ENCODE measurements around the gene OR2T35. TPM values are rescaled to one million over a fixed set of nuclear protein-coding genes. Genes with fewer than 3 reads are reported as not detected.

OR2T35 gene
- total and polyA plus RNA-seq, 2 experiments from 2014 or later = not detected

DNA sequence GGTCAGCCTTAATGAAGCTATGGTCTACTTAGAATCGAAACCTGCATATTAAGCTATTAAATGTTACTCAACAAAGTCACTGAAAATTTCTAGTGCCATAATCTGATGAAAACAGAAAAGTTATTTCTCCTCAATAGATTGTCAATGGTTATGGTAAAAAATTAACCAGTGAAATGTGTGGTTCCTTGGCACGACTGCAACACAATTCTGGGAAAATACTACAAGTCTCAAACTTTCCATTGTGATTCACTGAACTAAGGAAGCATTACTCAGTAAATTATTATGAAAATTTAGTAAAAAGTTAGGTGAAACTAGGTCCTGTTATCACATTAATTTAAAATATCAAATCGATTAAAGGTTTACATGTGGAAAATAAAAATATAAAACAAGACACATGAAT is 34.8 kb downstream of the OR2T35 start:
- H3K4me2 ChIP-seq = no peak overlapping the region
- H3K27ac ChIP-seq = no peak overlapping the region
- no peaks in the 10 kb centered on the region for H3K27me3 ChIP-seq
- no peaks in the 10 kb centered on the region for H3K79me2 ChIP-seq
- no peak overlapping the region for H3K4me3 ChIP-seq
- H3K9me2 ChIP-seq (replicated peaks; ENCODE audit: insufficient read depth) = no peaks in the 10 kb centered on the region
- H4K20me1 ChIP-seq (ENCODE audit: insufficient read depth, poor library complexity, severe bottlenecking) = no peaks in the 10 kb centered on the region
- WGBS (ENCODE audit: low lambda C conversion rate, missing lambda C conversion rate) = 43% methylated on average over 3 of the region's 3 CpGs
- H2AFZ ChIP-seq = no peak overlapping the region
- H3K4me1 ChIP-seq (ENCODE audit: insufficient read depth) = no peaks in the 10 kb centered on the region
- TF ChIP-seq, protein P1, sequence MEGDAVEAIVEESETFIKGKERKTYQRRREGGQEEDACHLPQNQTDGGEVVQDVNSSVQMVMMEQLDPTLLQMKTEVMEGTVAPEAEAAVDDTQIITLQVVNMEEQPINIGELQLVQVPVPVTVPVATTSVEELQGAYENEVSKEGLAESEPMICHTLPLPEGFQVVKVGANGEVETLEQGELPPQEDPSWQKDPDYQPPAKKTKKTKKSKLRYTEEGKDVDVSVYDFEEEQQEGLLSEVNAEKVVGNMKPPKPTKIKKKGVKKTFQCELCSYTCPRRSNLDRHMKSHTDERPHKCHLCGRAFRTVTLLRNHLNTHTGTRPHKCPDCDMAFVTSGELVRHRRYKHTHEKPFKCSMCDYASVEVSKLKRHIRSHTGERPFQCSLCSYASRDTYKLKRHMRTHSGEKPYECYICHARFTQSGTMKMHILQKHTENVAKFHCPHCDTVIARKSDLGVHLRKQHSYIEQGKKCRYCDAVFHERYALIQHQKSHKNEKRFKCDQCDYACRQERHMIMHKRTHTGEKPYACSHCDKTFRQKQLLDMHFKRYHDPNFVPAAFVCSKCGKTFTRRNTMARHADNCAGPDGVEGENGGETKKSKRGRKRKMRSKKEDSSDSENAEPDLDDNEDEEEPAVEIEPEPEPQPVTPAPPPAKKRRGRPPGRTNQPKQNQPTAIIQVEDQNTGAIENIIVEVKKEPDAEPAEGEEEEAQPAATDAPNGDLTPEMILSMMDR (IDR thresholded peaks at IDR 0.05; ENCODE audit: poor library complexity) = no peak
- TF ChIP-seq EZH2 (IDR thresholded peaks at IDR 0.05; ENCODE audit: borderline replicate concordance) = no peak
- TF ChIP-seq EZH2phosphoT487 (IDR thresholded peaks at IDR 0.05; ENCODE audit: low read depth, severe bottlenecking, unreplicated experiment) = no peak
- H3K9me3 ChIP-seq (ENCODE audit: low read depth) = no peaks in the 10 kb centered on the region
- no peaks in the 10 kb centered on the region for H3K36me3 ChIP-seq (replicated peaks; ENCODE audit: insufficient read depth, low read depth)
- DNase-seq (ENCODE audit: low spot score) = no peak

DNA sequence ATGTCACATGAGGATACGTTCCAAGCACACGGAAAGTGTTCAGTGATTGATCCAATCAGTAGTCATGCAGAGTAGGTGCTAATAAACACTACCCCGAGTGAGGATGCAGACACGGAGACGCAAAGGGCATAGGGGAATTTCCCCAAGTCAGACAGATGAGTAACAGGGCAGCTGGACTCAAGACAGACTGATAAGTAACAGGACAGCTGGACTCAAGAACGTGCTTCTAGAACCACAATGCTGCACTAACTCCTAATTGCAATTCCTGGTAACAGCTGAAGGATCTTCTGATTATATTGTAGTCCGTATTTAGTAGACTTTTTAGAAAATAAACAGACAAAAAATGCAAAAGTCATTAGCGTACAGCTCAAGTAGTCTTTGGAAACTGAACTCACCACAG is 45.7 kb downstream of the OR2T35 start:
- Histone ChIP-seq H4K20me1 (ENCODE audit: insufficient read depth, poor library complexity, severe bottlenecking) (no peaks in the 10 kb centered on the region), H3K9me3 (ENCODE audit: low read depth) (no peaks in the 10 kb centered on the region), H3K4me1 (ENCODE audit: insufficient read depth) (no peaks in the 10 kb centered on the region), H3K36me3 (replicated peaks; ENCODE audit: insufficient read depth, low read depth) (no peaks in the 10 kb centered on the region), H3K4me2 (no peak overlapping the region), H2AFZ (no peak overlapping the region), H3K27ac (no peak overlapping the region), H3K79me2 (no peaks in the 10 kb centered on the region), H3K9me2 (replicated peaks; ENCODE audit: insufficient read depth) (no peaks in the 10 kb centered on the region), H3K4me3 (no peak overlapping the region), H3K27me3 (no peaks in the 10 kb centered on the region)
- no peak for DNase-seq (ENCODE audit: low spot score)
- WGBS (ENCODE audit: low lambda C conversion rate, missing lambda C conversion rate) = 67% methylated on average over 8 of the region's 8 CpGs
- TF ChIP-seq EZH2phosphoT487 (IDR thresholded peaks at IDR 0.05; ENCODE audit: low read depth, severe bottlenecking, unreplicated experiment) (no peak), EZH2 (IDR thresholded peaks at IDR 0.05; ENCODE audit: borderline replicate concordance) (no peak)
- TF ChIP-seq, protein P1 (IDR thresholded peaks at IDR 0.05; ENCODE audit: poor library complexity) = no peak

DNA sequence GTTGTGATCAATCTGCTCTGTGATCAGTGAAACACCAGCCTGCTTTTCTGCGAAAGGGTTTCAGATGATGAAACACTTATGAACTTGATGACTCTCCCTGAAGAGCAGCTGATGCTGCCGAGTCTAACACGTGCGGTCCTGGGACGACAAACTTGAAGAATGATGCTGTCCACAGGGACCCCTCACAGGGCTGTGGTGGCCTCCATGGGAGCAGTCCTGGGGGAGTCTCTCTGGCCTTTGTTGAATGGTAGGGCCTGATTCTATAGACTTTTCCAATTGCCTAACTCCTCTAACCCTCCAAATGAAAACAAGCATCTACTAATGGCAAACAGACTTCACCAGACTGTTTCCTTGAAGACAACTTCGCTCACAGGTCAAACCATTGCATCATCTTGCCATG is 47.5 kb downstream of the OR2T35 start, which contains the start of gene OR2T10:
OR2T10 (minus strand) TSS at position 112 of the 400 bp plus-strand sequence. CDS start 3,932 bp downstream, outside the sequence.
- Histone ChIP-seq H2AFZ (no peak within 1 kb of the TSS), H3K27ac (no peak within 1 kb of the TSS), H3K4me1 (ENCODE audit: insufficient read depth) (no peaks in the 10 kb centered on the region), H4K20me1 (ENCODE audit: insufficient read depth, poor library complexity, severe bottlenecking) (no peaks in the 10 kb centered on the region), H3K9me2 (replicated peaks; ENCODE audit: insufficient read depth) (no peaks in the 10 kb centered on the region), H3K79me2 (no peaks in the 10 kb centered on the region), H3K27me3 (no peaks in the 10 kb centered on the region), H3K9me3 (ENCODE audit: low read depth) (peaks cover under 1% of the 10 kb centered on the region), H3K36me3 (replicated peaks; ENCODE audit: insufficient read depth, low read depth) (no peaks in the 10 kb centered on the region), H3K4me2 (no peak within 1 kb of the TSS), H3K4me3 (no peak within 1 kb of the TSS)
- DNase-seq (ENCODE audit: low spot score) = no peak
- TF ChIP-seq, protein P1 (IDR thresholded peaks at IDR 0.05; ENCODE audit: poor library complexity) = no peak
- TF ChIP-seq EZH2 (IDR thresholded peaks at IDR 0.05; ENCODE audit: borderline replicate concordance) (no peak), EZH2phosphoT487 (IDR thresholded peaks at IDR 0.05; ENCODE audit: low read depth, severe bottlenecking, unreplicated experiment) (no peak)
- WGBS (ENCODE audit: low lambda C conversion rate, missing lambda C conversion rate) = 67% methylated on average over 6 of the region's 6 CpGs

DNA sequence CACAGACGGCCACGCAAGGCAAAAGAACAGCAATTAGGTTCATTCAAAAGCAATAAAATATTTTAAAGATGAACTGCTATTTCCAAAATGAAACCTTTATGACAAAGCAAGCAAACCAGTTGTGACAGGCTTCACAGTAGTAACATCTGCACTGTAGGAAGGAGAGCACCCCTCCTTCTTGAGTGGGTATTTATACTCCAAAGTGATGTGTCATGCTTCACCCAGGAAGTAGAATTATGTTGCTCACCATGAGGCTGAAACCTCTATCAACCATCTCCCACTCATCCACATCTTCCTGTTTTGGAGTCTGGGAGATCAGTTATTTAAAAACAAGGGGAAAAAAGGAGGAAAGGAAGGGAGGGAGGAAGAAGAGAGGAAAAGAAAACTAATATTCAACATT is 48.5 kb downstream of the OR2T35 start:
- H3K4me3 ChIP-seq = no peak overlapping the region
- TF ChIP-seq EZH2 (IDR thresholded peaks at IDR 0.05; ENCODE audit: borderline replicate concordance) = no peak
- TF ChIP-seq EZH2phosphoT487 (IDR thresholded peaks at IDR 0.05; ENCODE audit: low read depth, severe bottlenecking, unreplicated experiment) = no peak
- TF ChIP-seq, protein P1 (IDR thresholded peaks at IDR 0.05; ENCODE audit: poor library complexity) = no peak
- H3K27me3 ChIP-seq = no peaks in the 10 kb centered on the region
- H3K27ac ChIP-seq = no peak overlapping the region
- H3K9me3 ChIP-seq (ENCODE audit: low read depth) = peaks cover 2% of the 10 kb centered on the region
- H3K4me2 ChIP-seq = no peak overlapping the region
- no peak overlapping the region for H2AFZ ChIP-seq
- DNase-seq (ENCODE audit: low spot score) = no peak
- 96% methylated on average over 2 of the region's 2 CpGs for WGBS (ENCODE audit: low lambda C conversion rate, missing lambda C conversion rate)
- H3K79me2 ChIP-seq = no peaks in the 10 kb centered on the region
- no peaks in the 10 kb centered on the region for H3K4me1 ChIP-seq (ENCODE audit: insufficient read depth)
- no peaks in the 10 kb centered on the region for H4K20me1 ChIP-seq (ENCODE audit: insufficient read depth, poor library complexity, severe bottlenecking)
- no peaks in the 10 kb centered on the region for H3K36me3 ChIP-seq (replicated peaks; ENCODE audit: insufficient read depth, low read depth)
- no peaks in the 10 kb centered on the region for H3K9me2 ChIP-seq (replicated peaks; ENCODE audit: insufficient read depth)
